Endothelial cell of umbilical vein (primary cell): ENCODE measurements around the gene CAPN7. TPM values are rescaled to one million over a fixed set of nuclear protein-coding genes. Genes with fewer than 3 reads are reported as not detected.

Experiments
- BruUV-seq: library from RNA; stranded (reverse); fragments of 400-500 nt; replicated peaks from 2 replicates; lab custom pipeline; 2021; lab: Mats Ljungman, UMichigan
- CTCF ChIA-PET: fragments of 300-600, 350-600 bp; sonication (Branson Sonifier 250); formaldehyde crosslinking; loops from one replicate; lab custom pipeline; 2021; ENCODE audit warnings: antibody characterized with exemption, inconsistent platforms; lab: Charles Lee
- POLR2A ChIA-PET: fragments of 300-600, 350-600 bp; sonication (Branson Sonifier 250); formaldehyde crosslinking; loops from one replicate; lab custom pipeline; 2021; ENCODE audit warnings: antibody characterized with exemption, inconsistent platforms; lab: Charles Lee
- DNase-seq: peaks from one replicate; pipeline ENCODE4 v3.0.0-alpha.2; 2011; ENCODE audit warnings: low read depth, low spot score
- FAIRE-seq: peaks from 2 replicates; lab custom pipeline; 2011; peaks lifted over from hg19 to GRCh38; lab: Jason Lieb, UNC
- H2AFZ ChIP-seq: 2 replicates; pipeline ENCODE4 v1.6.0; 2012; ENCODE audit warnings: low read depth, low read length, control low read depth, inconsistent platforms
- H3K27ac ChIP-seq: 2 replicates; pipeline ENCODE4 v1.5.1; 2011; ENCODE audit warnings: low read depth, mild to moderate bottlenecking, control low read depth, low read length, moderate library complexity; ENCODE audit not compliant: insufficient read depth
- H3K27me3 ChIP-seq, 2 experiments: 2 replicates each; pipeline versions ENCODE4 v1.6.0 to v1.6.1; 2011; ENCODE audit warnings: low read length in 2 of 2, mixed read lengths in 1 of 2; ENCODE audit not compliant: control insufficient read depth in 2 of 2, insufficient read depth in 2 of 2
- H3K36me3 ChIP-seq, 2 experiments: 2 replicates in 1 of 2; 3 replicates in 1 of 2; pipeline ENCODE4 v1.5.1; 2011; ENCODE audit warnings: low read length in 2 of 2, mild to moderate bottlenecking in 1 of 2, moderate library complexity in 1 of 2; ENCODE audit not compliant: control insufficient read depth in 2 of 2, insufficient read depth in 2 of 2; ENCODE audit errors: extremely low read depth in 1 of 2
- H3K4me1 ChIP-seq: 3 replicates; pipeline ENCODE4 v1.5.1; 2011; ENCODE audit warnings: mild to moderate bottlenecking, low read length; ENCODE audit not compliant: control insufficient read depth, insufficient read depth; ENCODE audit errors: extremely low read depth
- H3K4me2 ChIP-seq: 2 replicates; pipeline ENCODE4 v1.6.1; 2011; ENCODE audit warnings: low read length, control low read depth, mixed read lengths; ENCODE audit not compliant: insufficient read depth
- H3K4me3 ChIP-seq, 3 experiments: fragments of 200-600 bp in 1 of 3; sonication (generic), shearing (Covaris generic) in 1 of 3; replicated peaks in 1 of 3; 2 replicates each; pipeline ENCODE4 v1.5.1; 2011 to 2016; ENCODE audit warnings: control low read depth in 3 of 3, low read length in 3 of 3, mild to moderate bottlenecking in 2 of 3, inconsistent platforms in 1 of 3, low read depth in 1 of 3, moderate library complexity in 1 of 3; ENCODE audit not compliant: insufficient read depth in 1 of 3
- H3K79me2 ChIP-seq: 2 replicates; pipeline ENCODE4 v1.6.0; 2012; ENCODE audit warnings: low read length, inconsistent platforms; ENCODE audit not compliant: control insufficient read depth, insufficient read depth
- H3K9ac ChIP-seq: replicated peaks from 2 replicates; pipeline ENCODE3; 2011; ENCODE audit warnings: low read length, control low read depth; ENCODE audit not compliant: insufficient read depth; ENCODE audit errors: extremely low read depth
- H3K9me1 ChIP-seq: replicated peaks from 3 replicates; pipeline ENCODE4 v1.6.0; 2011; ENCODE audit warnings: mild to moderate bottlenecking, low read length; ENCODE audit not compliant: control insufficient read depth, insufficient read depth; ENCODE audit errors: extremely low read depth
- H3K9me3 ChIP-seq: replicated peaks from 2 replicates; pipeline ENCODE4 v1.5.1; 2012; ENCODE audit warnings: low read length, inconsistent platforms; ENCODE audit not compliant: control insufficient read depth, insufficient read depth
- H4K20me1 ChIP-seq: replicated peaks from 2 replicates; pipeline ENCODE3; 2011; ENCODE audit warnings: mild to moderate bottlenecking, low read length; ENCODE audit not compliant: control insufficient read depth, insufficient read depth; ENCODE audit errors: extremely low read depth
- EZH2 ChIP-seq: IDR thresholded peaks from 2 replicates; pipeline ENCODE4 v1.6.1; 2012; ENCODE audit warnings: borderline replicate concordance, low read depth, mild to moderate bottlenecking, moderate library complexity, low read length, inconsistent platforms; ENCODE audit not compliant: severe bottlenecking
- FOS ChIP-seq: IDR thresholded peaks from 2 replicates; pipeline ENCODE4 v1.6.1; 2011; ENCODE audit warnings: mild to moderate bottlenecking, low read length, moderate library complexity, borderline replicate concordance; ENCODE audit not compliant: insufficient read depth
- GATA2 ChIP-seq: IDR thresholded peaks from 2 replicates; pipeline ENCODE4 v1.7.0; 2011; ENCODE audit warnings: low read depth, mild to moderate bottlenecking, moderate library complexity, mixed read lengths, low read length; ENCODE audit not compliant: insufficient read length, insufficient read depth
- JUN ChIP-seq: IDR thresholded peaks from 2 replicates; pipeline ENCODE4 v1.6.1; 2011; ENCODE audit warnings: borderline replicate concordance, low read depth; ENCODE audit not compliant: insufficient read length, insufficient read depth
- MYC ChIP-seq: IDR thresholded peaks from one replicate; pipeline ENCODE4 v1.6.1; 2011; ENCODE audit warnings: mild to moderate bottlenecking, low read depth, low read length
- POLR2A ChIP-seq: IDR thresholded peaks from 2 replicates; pipeline ENCODE4 v1.6.1; 2012; ENCODE audit warnings: low read depth, mild to moderate bottlenecking, control low read depth, low read length
- POLR2AphosphoS5 ChIP-seq: IDR thresholded peaks from 2 replicates; pipeline ENCODE4 v1.6.1; 2012; ENCODE audit warnings: low read depth, mild to moderate bottlenecking, control low read depth, low read length, moderate library complexity; ENCODE audit not compliant: insufficient read depth
- dilution Hi-C: fragments of 300-500 bp; cut with MboI; formaldehyde crosslinking; loops from one replicate; pipeline ENCODE4 v1.15.0; 2019; ENCODE audit warnings: low sequenced_read_pairs; ENCODE audit not compliant: extremely low pct_ligation_motif_present
- intact Hi-C: fragments of 100-400 bp; cut with micrococcal nuclease; formaldehyde crosslinking; loops from one replicate; pipeline ENCODE4 v1.10.0; 2022
- polyA plus RNA-seq, 4 experiments: library from polyadenylated mRNA; depleted of rRNA in 3 of 4; stranded (reverse) in 3 of 4; unstranded in 1 of 4; fragments of >200 nt; gene quantifications; 2 replicates each; pipeline versions ENCODE4 v1.2.1 to v1.2.3, GENCODE V29; 2011 to 2012; ENCODE audit warnings: missing spikeins in 1 of 4
- total RNA-seq: library from RNA; stranded (reverse); gene quantifications from 2 replicates; pipeline ENCODE4 v1.2.3, GENCODE V29; 2021
- TF ChIP-seq, protein P1 (sequence below): IDR thresholded peaks from 2 replicates; pipeline ENCODE4 v1.6.1; 2011; ENCODE audit not compliant: insufficient read depth, insufficient read length
- TF ChIP-seq, protein P2 (sequence below), 2 donors: IDR thresholded peaks; 1 replicate in 1 of 2; 2 replicates in 1 of 2; pipeline ENCODE4 v1.5.1; 2011; ENCODE audit warnings: low read length in 2 of 2, mild to moderate bottlenecking in 2 of 2, moderate library complexity in 2 of 2, control low read depth in 1 of 2, inconsistent platforms in 1 of 2, low read depth in 1 of 2; ENCODE audit not compliant: insufficient read depth in 1 of 2; ENCODE audit errors: extremely low read depth in 1 of 2

Gene CAPN7
- total and polyA plus RNA-seq, 2 donors (not counting 3 experiments of a cell fraction or from before 2014, with no cell fraction given): 13.2 to 32.7 TPM

DNA sequence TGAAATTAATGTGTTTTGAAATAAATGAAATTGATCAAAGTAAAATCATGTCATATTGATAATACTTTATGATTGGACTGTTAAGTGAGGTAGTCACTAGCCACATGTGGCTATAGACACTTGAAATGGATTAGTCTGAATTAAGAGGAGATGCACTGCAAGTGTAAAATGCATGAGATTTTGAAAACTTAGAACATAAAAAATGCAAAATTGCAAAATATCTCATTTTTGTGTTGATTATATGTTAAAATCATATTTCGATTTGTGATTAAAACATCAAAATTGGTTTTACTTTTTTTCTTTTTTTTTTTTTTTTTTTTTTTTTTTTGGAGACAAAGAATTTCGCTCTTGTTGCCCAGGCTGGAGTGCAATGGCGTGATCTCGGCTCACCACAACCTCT is 23.2 kb downstream of the CAPN7 start:
- Histone ChIP-seq H3K4me1 (no peaks in the 10 kb centered on the region), H3K9me1 (no peaks in the 10 kb centered on the region), H3K4me2 (no peak overlapping the region), H3K4me3 (no peak overlapping the region), H3K9ac (no peak overlapping the region), H3K27me3 (no peaks in the 10 kb centered on the region), H4K20me1 (no peaks in the 10 kb centered on the region), H3K36me3 (peaks cover 2 to 24% of the 10 kb centered on the region in 2 experiments), H3K79me2 (no peaks in the 10 kb centered on the region), H3K9me3 (no peaks in the 10 kb centered on the region), H3K27ac (no peak overlapping the region), H2AFZ (no peak overlapping the region)
- DNase-seq: no peak
- FAIRE-seq: no peak
- CTCF ChIA-PET: interaction anchor here (1.4 kb wide), 1 partner anchor 10 kb away, joined by 4 read pairs; no protein-coding TSS in a partner anchor
- intact Hi-C loops: no loop called here
- POLR2A ChIA-PET: no interaction called here
- TF ChIP-seq POLR2A: no peak
- no peak for TF ChIP-seq GATA2
- TF ChIP-seq, protein P1, sequence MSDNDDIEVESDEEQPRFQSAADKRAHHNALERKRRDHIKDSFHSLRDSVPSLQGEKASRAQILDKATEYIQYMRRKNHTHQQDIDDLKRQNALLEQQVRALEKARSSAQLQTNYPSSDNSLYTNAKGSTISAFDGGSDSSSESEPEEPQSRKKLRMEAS: no peak
- TF ChIP-seq, protein P2, sequence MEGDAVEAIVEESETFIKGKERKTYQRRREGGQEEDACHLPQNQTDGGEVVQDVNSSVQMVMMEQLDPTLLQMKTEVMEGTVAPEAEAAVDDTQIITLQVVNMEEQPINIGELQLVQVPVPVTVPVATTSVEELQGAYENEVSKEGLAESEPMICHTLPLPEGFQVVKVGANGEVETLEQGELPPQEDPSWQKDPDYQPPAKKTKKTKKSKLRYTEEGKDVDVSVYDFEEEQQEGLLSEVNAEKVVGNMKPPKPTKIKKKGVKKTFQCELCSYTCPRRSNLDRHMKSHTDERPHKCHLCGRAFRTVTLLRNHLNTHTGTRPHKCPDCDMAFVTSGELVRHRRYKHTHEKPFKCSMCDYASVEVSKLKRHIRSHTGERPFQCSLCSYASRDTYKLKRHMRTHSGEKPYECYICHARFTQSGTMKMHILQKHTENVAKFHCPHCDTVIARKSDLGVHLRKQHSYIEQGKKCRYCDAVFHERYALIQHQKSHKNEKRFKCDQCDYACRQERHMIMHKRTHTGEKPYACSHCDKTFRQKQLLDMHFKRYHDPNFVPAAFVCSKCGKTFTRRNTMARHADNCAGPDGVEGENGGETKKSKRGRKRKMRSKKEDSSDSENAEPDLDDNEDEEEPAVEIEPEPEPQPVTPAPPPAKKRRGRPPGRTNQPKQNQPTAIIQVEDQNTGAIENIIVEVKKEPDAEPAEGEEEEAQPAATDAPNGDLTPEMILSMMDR (IDR thresholded peaks at IDR 0.05; ENCODE audit: extremely low read depth in 1 of 2, insufficient read depth in 1 of 2, low read depth in 1 of 2, low read length in 2 of 2): no peak
- no peak for TF ChIP-seq MYC
- no peak for TF ChIP-seq POLR2AphosphoS5
- no peak for TF ChIP-seq EZH2
- TF ChIP-seq JUN: no peak
- TF ChIP-seq FOS: no peak
- no TSS peak for BruUV-seq
- dilution Hi-C loops: no loop called here
